ENCODE data around the gene PALS1. TPM values are rescaled to one million over a fixed set of nuclear protein-coding genes. Genes with fewer than 3 reads are reported as not detected.

The PALS1 gene
- total RNA-seq, 1 donor from 2014 or later, result 14.3 TPM

Other genes starting within 250 kb of the PALS1 start
- gene GARIN2, start 52.0 kb upstream of the PALS1 start, total RNA-seq, result 0.11 TPM
- gene ATP6V1D, start 118.4 kb downstream of the PALS1 start, total RNA-seq, result 154 TPM
- gene EIF2S1, start 118.9 kb downstream of the PALS1 start, total RNA-seq, result 93.1 TPM
- not detected for gene PLEK2, start 170.7 kb downstream of the PALS1 start, total RNA-seq
- 2.3 TPM for gene TMEM229B, start 247.3 kb downstream of the PALS1 start, total RNA-seq